CD4-positive, alpha-beta T cell treated with Interleukin-10 for 1 hour (primary cell): ENCODE data around the gene APCDD1L.

ENCODE experiments used
- DNase-seq: peaks from one replicate; pipeline ENCODE4 v3.0.0-alpha.2; 2020

The APCDD1L gene

GRCh38 chr20:58515233-58516212, at the start of gene APCDD1L:
Gene APCDD1L (minus strand): TSS chr20:58515399. CDS start chr20:58514707, 692 bp downstream.
- no peak for DNase-seq

- DNase-seq: no peak
These were observed 44.1 kb upstream of the APCDD1L start for GRCh38 chr20:58559368-58559729.

- DNase-seq: no peak
These were observed 43.5 kb upstream of the APCDD1L start for GRCh38 chr20:58558486-58559367.

- DNase-seq: no peak
These were observed 42.6 kb upstream of the APCDD1L start for GRCh38 chr20:58557733-58558342.

GRCh38 chr20:58556961-58557360, 41.8 kb upstream of the APCDD1L start:
- DNase-seq: no peak

GRCh38 chr20:58555078-58555765, 40.0 kb upstream of the APCDD1L start:
- DNase-seq: no peak

GRCh38 chr20:58554541-58554940, 39.3 kb upstream of the APCDD1L start:
- no peak for DNase-seq

- DNase-seq: no peak
These were observed 38.6 kb upstream of the APCDD1L start for GRCh38 chr20:58553841-58554240.

GRCh38 chr20:58553166-58553696, 38.0 kb upstream of the APCDD1L start:
- DNase-seq: no peak

- no peak for DNase-seq
These were observed 37.3 kb upstream of the APCDD1L start for GRCh38 chr20:58552366-58552934.

- no peak for DNase-seq
These were observed 36.4 kb upstream of the APCDD1L start for GRCh38 chr20:58551631-58552030.

GRCh38 chr20:58550275-58551059, 35.3 kb upstream of the APCDD1L start:
- no peak for DNase-seq

- DNase-seq: no peak
These were observed 34.3 kb upstream of the APCDD1L start for GRCh38 chr20:58549231-58550209.

- no peak for DNase-seq
These were observed 32.6 kb upstream of the APCDD1L start for GRCh38 chr20:58547623-58548475.

GRCh38 chr20:58546756-58547622, 31.8 kb upstream of the APCDD1L start:
- no peak for DNase-seq

- DNase-seq: no peak
These were observed 31.2 kb upstream of the APCDD1L start for GRCh38 chr20:58546416-58546711.

GRCh38 chr20:58545565-58546415, 30.6 kb upstream of the APCDD1L start:
- DNase-seq: no peak
